HG03469 (cell line): ENCODE measurements around the gene RBL2.
"Not testable (repeated sequence)": the region's sequence is repeated elsewhere in the genome, so short reads cannot be mapped to it uniquely, and the experiment has no call there.

Experiments
- ATAC-seq: cut with Tn5 transposase; IDR thresholded peaks from one replicate; pipeline ENCODE4 v1.9.1; 2021; ENCODE audit warnings: mild to moderate bottlenecking, moderate library complexity, moderate number of reproducible peaks; ENCODE audit not compliant: unreplicated experiment

Gene RBL2, protein sequence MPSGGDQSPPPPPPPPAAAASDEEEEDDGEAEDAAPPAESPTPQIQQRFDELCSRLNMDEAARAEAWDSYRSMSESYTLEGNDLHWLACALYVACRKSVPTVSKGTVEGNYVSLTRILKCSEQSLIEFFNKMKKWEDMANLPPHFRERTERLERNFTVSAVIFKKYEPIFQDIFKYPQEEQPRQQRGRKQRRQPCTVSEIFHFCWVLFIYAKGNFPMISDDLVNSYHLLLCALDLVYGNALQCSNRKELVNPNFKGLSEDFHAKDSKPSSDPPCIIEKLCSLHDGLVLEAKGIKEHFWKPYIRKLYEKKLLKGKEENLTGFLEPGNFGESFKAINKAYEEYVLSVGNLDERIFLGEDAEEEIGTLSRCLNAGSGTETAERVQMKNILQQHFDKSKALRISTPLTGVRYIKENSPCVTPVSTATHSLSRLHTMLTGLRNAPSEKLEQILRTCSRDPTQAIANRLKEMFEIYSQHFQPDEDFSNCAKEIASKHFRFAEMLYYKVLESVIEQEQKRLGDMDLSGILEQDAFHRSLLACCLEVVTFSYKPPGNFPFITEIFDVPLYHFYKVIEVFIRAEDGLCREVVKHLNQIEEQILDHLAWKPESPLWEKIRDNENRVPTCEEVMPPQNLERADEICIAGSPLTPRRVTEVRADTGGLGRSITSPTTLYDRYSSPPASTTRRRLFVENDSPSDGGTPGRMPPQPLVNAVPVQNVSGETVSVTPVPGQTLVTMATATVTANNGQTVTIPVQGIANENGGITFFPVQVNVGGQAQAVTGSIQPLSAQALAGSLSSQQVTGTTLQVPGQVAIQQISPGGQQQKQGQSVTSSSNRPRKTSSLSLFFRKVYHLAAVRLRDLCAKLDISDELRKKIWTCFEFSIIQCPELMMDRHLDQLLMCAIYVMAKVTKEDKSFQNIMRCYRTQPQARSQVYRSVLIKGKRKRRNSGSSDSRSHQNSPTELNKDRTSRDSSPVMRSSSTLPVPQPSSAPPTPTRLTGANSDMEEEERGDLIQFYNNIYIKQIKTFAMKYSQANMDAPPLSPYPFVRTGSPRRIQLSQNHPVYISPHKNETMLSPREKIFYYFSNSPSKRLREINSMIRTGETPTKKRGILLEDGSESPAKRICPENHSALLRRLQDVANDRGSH

DNA sequence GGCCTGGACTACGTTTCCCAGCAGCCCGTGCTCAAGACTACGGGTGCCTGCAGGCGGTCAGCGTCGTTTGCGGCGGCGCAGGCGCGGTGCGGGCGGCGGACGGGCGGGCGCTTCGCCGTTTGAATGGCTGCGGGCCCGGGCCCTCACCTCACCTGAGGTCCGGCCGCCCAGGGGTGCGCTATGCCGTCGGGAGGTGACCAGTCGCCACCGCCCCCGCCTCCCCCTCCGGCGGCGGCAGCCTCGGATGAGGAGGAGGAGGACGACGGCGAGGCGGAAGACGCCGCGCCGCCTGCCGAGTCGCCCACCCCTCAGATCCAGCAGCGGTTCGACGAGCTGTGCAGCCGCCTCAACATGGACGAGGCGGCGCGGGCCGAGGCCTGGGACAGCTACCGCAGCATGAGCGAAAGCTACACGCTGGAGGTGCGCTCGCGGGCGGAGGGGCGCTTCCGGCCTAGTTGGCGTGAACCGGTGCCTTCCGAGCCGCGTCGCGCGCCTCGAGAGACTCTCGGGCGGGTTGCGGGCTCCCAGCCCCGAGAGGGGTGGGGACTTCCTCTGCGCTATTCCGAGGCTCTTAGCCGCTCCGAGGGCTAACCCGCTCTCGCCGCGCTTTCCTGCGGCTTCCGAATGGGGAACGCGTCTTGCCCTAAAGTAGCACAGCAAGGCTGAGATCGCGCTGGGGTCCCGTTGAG lies at the start of gene RBL2:
RBL2 (plus strand) TSS at position 95 of the 689 bp plus-strand sequence; CDS start at position 181, 86 bp downstream.
- ATAC-seq, result peak; percentile 55

DNA sequence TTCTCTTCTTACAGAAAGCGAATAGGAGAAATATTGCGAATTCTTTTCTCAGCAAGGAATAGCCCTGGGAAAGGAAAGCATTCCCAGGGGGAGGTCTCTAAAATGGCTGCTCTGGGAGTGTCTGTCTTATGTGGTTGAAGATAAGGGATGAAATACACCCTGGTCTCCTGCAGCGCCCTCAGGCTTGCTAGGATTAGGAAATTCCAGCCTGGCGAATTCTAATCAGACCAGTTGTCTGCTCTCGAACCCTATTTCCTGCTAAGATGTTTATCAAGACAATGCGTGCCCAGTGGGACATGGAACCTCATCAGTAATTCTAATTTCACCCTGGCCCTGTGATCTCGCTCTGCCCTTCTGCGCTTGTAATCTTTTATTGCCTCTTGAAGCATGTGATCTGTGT lies 49.7 kb upstream of the RBL2 start:
- ATAC-seq, result not testable (repeated sequence)

DNA sequence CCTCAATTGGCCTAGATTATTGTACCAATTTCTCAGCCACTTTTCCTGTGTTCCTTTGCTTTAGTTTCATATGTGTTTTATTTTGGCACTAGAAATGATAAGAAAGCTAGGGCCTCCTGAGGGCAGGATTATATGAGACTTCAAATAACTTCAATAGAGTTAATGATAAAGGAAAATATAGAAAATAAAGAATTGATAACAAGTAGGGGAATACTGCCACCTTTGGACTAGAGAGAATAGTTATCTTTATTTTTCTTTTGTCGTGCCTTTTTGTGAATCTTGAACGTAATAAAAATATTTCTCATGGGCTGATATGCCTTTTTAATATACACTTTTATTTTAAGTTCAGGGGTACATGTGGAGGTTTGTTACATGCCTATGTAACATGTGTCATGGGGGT lies 29.3 kb upstream of the RBL2 start:
- no peak for ATAC-seq

DNA sequence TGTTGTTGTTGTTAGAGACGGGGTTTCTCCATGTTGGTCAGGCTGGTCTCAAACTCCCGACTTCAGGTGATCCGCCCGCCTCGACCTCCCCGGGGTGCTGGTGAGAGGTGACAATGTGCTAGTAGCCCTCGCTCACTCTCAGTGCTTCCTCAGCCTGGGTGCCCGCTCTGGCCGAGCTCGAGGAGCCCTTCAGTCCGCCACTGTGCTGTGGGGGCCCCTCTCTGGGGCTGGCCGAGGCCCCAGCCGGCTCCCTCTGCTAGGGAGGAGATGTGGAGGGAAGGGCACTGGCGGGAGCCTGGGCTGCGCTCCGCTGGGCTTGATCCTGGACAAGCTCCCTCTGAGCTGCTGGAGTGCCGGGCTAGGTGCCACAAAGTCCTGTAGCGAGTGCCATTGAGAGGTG lies 21.7 kb upstream of the RBL2 start:
- no peak for ATAC-seq

DNA sequence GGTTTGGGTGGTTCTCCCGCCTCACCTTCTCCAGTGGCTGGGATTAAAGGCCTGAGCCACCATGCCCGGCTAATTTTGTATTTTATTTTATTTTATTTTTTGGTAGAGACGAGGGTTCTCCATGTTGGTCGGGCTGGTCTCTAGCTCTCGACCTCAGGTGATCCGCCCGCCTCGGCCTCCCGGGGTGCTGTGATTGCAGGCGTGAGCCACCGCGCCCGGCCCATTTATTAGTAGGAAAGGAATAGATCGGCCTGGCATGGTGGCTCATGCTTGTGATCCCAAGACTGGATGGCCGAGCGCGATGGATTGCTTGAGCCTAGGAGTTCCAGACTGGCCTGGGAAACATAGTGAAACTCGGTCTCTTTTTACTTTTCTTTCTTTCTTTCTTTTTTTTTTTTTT lies 20.4 kb upstream of the RBL2 start:
- no peak for ATAC-seq

DNA sequence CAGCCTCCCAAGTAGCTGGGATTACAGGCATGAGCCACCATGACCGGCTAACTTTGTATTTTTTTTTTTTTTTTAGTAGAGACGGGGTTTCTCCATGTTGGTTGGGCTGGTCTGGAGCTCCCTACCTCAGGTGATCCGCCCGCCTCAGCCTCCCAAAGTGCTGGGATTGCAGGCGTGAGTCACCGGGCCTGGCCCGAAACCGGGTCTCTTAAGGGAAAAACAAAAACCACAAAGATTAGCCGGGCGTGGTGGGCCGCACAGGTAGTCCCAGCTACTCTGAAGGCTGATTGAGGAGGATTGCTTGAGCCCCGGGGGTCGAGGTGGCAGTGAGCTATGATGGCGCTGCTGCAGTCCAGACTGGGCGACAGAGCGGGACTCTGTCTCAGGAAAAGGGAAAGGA lies 19.9 kb upstream of the RBL2 start:
- no peak for ATAC-seq

DNA sequence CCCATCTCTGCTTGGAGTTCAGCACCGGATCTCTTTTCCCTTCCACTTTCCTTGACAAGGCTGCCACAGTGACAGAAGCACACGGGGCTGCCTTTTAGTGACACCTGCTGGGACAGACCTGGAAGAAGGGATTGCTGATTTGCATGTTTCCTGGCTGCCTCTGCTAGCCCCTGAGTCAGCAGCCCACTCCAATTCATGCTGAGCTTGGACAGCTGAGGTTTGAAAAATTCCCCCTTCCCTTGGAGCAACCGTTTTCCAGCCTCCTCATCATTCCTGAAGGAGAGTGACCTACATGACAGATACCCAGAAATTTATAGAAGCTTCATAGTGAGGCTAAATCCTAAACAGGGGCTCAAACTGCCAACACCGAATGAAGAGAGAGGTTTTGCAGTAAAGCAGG lies 18.8 kb upstream of the RBL2 start:
- ATAC-seq, result no peak

DNA sequence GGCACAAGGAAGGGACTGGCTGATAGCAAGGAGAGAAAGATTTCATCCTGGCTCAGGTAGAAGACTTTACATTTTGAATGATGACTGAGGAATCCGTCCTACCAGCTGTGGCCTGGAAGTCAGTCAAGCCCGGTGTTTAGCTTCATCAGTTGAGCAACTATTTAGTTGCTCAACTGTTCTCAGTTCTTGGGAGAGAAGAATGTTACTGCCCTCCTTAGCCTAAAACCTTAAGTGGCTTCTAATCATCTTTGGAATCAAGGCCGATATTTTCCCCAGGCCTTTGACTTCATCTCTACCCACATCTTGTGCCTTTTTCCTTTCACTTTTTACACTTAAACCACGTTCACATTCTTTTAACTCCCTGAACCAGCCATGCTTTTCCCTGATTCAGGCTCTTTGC lies 17.3 kb upstream of the RBL2 start:
- ATAC-seq, result no peak

DNA sequence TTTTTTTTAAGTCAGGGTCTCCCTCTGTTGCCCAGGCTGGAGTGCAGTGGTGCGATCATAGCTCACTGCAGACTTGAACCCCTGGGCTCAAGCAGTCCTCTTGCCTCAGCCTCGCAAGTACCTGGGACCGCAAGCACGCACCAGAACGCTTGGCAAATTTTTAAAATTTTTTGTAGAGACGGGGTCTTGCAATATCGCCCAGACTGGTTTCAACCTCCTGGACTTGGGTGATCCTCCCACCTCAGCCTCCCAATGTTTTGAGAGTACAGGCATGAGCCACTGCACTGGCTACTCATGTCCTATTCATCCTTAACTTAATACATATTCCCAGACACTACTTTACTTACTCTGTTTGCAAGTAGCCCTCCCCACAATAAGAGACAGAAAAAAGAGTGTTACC lies 16.3 kb upstream of the RBL2 start:
- no peak for ATAC-seq

DNA sequence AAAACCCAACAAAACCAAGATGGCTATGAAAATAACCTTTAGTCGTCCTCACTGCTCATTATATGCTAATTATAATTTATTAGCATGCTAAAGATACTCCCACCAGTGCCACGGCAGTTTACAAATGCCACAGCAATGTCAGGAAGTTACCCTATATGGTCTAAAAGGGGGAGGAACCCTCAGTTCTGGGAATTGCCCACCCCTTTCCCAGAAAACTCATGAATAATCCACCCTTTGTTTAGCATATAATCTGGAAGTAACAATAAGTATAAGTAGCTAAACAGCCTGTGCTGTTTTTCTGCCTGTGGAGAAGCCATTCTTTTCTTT lies 14.9 kb upstream of the RBL2 start:
- ATAC-seq, result not testable (repeated sequence)

DNA sequence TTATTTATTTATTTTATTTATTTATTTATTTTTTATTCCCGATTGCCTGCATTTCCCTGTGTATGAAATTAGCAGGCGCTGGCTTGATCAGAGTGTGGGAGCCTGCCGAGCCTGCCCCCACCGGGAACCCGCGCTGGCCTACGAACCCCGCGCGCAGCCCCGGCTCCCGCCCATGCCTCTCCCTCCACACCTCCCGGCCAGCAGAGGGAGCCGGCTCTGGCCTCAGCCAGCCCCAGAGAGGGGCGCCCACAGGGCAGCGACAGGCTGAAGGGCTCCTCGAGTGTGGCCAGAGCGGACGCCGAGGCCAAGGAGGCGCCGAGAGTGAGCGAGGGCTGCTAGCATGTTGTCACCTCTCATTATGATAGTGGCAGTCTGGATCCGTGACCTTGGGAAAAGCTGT lies 13.0 kb upstream of the RBL2 start:
- ATAC-seq, result no peak

DNA sequence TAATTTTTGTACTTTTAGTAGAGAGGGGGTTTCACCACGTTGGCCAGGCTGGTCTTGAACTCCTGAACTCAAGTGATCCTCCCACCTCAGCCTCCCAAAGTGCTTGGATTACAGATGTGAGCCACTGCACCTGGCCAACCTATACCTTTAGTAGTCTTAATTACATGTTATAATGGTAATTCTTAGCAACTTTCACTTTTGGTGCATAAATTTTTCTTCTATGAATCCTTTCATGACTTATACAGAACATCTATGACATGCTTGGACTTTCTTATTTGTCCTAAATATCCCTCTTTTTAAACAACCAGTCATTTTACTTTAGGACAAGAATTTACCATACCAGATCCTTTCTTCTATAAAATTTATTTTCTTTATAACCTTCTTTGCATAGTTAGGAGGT lies 10.3 kb upstream of the RBL2 start:
- ATAC-seq, result not testable (repeated sequence)

DNA sequence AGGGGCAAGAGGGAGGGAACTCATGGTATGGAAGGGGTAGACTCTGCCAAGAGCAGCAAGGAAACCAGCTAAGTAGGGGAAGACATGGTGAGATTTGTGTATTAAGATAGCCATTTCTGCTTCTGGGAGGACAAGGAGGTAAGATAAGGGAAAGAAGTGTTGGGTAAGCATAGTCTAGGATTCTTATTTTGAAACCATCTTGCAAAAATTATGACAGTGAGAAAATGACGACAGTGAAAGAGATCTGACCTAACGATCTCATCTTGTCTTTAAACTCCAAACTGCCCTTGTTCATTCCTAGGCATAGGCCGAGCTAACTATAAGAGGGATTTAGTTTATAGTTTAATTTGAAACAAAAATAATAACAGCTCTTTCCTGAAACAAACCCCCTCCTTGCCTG lies 5.6 kb upstream of the RBL2 start:
- no peak for ATAC-seq

DNA sequence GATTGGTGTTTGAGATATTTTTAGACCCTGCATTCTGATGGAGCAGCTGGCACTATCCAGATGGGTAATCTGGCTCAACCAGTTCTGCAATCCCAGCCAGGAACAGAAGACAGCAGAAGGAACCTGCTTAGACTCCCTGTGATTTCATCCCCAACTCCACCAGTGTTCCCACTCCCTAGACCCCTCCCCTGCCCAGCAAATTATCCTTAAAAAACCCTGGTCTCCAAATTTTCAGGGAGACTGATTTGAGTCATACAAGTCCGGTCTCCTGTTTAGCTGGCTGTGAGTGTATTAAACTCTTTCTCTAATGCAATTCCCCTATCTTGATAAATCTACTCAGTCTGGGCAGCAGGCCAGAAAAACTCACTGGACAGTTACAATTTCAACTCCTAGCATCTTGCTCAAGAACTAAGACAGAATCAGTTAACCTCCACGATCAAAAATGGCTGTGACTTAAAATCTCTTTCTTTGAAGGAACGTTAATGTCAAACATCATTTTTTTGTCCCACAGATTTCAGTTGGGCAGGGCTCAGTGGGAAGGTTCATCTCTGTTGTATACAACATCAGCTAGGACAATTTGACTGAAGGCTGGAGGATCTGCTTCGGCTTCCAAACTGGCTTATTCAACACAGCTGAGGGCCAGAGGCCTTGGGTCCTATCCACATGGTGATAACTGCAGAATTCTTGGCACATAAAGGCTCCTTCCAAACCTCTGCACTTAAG lies 4.9 kb upstream of the RBL2 start:
- no peak for ATAC-seq

DNA sequence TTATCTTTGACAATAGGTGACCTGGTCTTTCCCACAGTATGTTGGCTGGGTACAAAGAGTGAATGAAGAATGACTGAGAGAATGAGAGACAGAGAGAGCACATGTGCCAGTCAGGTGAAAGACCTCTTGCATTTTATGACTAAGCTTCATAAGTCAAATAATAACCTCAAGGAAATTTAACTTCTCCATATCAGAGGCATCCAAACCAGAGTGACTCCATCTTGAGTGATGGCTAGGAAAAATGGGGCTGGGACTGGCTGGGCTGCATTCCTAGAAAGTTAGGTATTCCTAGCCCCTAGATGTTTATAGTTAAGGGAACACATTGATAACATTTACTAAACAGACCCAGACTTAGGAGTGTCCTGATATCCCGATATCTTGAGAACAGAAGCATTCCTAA lies 3.9 kb upstream of the RBL2 start:
- no peak for ATAC-seq

DNA sequence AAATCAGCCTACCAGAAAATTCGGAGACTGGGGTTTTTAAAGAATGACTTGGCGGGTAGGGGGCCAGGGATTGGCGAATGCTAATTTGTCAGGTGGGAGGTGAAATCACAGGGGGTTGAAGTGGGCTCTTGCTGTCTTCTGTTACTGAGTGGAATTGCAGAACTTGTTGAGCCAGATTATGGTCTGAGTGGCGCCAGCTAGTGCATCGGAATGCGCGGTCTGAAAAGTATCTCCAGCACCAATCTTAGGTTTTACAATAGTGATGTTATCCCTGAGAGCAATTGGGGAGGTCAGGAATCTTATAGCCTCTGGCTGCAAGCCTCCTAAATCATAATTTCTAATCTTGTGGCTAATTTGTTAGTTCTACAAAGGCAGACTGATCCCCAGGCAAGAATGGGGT lies 762 bp upstream of the RBL2 start:
- no peak for ATAC-seq

DNA sequence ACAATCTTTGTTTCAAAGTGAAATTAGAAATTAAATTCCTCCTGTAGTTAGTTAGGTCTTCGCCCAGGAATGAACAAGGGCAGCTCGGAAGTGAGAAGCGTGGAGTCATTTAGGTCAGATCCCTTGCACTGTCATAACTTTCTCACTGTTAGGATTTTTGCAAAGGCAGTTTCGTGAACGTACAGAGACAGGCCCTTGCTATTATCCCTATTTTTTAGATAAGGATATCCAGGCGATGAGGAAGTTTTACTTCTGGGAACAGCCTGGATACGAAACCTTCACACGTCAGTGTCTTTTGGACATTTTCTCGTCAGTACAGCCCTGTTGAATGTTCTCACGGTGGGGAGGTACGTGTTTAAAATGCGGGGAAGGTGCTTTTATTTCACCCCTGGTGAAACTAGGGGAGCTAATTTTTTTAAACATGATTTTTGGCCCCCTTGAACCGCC lies 318 bp upstream of the RBL2 start:
- no peak for ATAC-seq

DNA sequence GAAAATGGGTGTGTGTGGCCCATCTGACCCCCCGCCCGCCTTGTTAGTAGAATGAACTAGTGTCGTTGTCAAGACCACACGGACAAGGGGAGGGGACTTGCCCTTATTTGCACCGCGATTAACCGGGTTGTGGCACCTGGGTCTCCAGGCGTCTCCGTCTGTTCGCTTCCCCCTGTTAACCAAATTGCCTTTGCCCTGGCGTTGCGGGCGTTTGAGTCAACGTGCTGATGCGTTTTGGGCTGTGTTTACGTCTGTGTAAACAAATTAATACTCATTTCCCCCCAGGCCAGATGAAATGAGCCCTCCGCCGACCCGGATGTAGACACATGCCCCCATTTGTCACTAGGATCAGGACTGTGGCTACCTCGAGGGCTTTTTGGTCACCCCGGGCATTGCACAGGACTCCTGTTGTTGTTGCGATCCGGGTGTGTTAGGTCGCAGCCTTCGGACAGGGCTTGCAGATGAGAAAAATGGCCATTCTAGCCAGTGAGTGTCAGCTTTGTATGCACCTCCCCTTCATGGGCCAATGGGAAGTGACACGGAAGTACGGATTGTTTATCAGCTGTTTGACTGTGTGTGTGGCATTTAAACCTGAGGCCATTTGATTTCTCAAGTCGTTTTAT lies 906 bp downstream of the RBL2 start:
- ATAC-seq, result peak; percentile 92

DNA sequence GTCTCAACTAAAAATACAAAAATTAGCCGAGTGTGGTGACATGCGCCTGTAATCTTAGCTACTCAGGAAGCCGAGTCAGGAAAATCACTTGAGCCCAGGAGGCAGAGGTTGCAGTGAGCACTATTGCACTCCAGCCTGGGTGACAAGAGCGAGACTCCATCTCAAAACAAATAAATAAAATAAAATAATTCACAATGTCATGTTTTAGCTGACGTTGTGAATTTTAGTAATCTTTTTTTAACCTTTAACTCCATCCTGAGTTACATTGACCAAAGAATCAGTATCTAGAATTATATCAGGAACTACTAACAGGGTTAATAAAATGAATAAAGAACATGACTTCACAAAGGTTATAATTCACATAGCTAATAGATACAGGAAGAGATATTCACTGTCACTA lies 5.9 kb downstream of the RBL2 start:
- ATAC-seq, result no peak

DNA sequence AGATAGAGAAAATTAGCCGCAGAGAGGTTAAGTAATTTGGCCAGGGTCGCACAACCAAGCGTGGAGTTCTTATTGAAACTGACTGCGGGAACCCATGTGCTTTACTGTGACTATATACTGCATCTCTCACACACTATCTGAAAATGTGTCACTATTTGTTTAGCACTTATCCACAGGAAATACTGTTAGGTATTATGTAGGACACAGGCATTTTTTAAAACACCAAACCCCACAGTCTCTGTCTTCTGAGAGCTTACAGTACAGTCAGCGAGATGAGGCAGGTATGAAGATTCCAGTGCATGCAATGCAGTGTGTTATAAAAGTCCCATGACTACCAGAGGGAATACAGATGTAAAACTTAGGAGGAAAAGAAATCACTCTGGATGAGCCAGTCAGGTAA lies 11.3 kb downstream of the RBL2 start:
- no peak for ATAC-seq
